GM13977 (cell line): ENCODE data around the gene RGS8.

ENCODE experiments used
- DNase-seq: peaks from one replicate; pipeline ENCODE4 v3.0.0; 2012; ENCODE audit warnings: low spot score
- CTCF ChIP-seq: IDR thresholded peaks from 2 replicates; pipeline ENCODE4 v1.5.1; 2012; ENCODE audit warnings: mild to moderate bottlenecking, control low read depth; ENCODE audit not compliant: insufficient read depth; ENCODE audit errors: extremely low read depth, missing control alignments
- in situ Hi-C: fragments of 300-500 bp; cut with MboI; formaldehyde crosslinking; loops from one replicate; pipeline ENCODE4 v1.12.0; 2022; ENCODE audit warnings: low sequenced_read_pairs, low pct_unique_long_range_greater_than_20kb, mixed read lengths, inconsistent platforms; ENCODE audit not compliant: unreplicated experiment

Gene RGS8

DNA sequence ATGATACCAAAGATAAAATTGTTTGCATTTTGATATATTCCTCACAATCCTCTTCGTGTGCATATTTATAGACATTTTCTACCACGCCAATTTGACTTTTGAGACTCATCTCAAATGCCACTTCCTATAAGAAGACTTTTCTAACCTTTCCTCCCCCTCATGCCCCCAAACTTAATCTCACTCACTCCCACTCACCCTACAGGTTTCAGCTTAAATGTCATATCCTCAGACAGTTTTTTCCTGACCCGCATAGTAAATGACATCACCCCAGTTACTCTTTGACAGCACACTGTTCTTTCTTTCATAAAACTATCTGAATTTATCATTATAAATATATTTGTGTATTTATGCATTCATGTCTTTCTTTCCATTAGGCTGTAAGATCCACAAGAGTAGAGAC, 29.6 kb upstream of the RGS8 start:
- in situ Hi-C loops, result no loop called here
- TF ChIP-seq CTCF, result no peak
- no peak for DNase-seq

DNA sequence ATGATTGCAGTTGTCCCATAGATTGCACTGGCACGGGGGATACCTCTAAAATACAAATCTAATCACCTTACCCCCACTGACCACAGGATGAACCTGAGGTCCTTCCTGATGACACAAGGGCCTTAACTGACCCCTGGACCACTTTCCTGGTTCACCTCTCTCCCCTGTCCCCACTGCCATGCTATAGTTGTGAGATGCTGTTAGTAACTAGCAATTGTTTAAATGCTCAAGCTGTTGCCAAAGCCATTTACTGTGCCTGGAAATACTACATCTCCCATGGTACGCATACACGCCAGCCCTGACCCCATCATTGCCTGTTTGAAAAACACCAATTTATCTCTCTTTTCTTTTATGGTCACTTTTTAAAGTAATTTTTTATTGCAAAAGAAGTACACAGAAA, 29.1 kb upstream of the RGS8 start:
- TF ChIP-seq CTCF, result no peak
- DNase-seq, result no peak
- in situ Hi-C loops, result no loop called here

DNA sequence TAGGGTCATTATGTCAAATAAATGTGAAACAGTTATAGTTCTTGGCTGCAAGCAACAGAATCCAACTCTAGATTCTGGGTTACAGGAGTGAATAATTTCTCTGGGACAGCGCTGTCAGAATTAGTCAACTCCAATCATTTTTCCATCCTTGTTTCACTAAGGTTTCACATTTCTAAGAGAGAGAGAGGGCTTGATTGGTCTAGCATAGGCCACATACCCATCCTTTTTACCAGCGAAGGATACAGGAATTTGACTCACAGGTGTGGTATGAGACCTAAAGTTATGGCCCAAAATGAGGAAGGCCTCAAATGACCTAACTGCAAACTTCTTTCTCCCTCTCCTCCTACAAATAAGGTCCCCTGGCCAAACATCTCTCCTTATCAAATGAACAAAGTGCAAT, 25.5 kb upstream of the RGS8 start:
- no peak for TF ChIP-seq CTCF
- in situ Hi-C loops, result no loop called here
- DNase-seq, result no peak

- DNase-seq, result no peak
- TF ChIP-seq CTCF, result no peak
- in situ Hi-C loops, result no loop called here
These were observed 24.9 kb upstream of the RGS8 start for GRCh38 chr1:182709225-182709764.

DNA sequence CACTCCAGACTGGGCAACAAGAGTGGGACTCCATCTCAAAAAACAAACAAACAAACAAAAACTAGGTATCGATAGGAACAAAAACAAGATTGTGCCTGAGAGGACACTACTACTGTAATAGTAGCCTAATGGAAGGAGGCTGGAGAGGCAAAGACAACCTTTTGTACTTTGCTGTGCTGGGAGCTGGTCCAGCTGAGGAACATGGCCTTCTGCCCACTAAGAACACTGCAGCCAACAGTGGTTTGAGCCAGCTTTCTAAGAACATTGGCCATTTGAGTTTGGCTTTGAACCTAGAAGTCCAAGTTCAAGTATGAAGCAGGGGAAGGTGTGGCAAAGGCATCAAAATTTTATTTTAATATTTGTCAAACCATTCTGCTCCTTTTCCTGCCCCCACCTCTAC, 22.7 kb upstream of the RGS8 start:
- TF ChIP-seq CTCF, result no peak
- no peak for DNase-seq
- in situ Hi-C loops, result no loop called here

DNA sequence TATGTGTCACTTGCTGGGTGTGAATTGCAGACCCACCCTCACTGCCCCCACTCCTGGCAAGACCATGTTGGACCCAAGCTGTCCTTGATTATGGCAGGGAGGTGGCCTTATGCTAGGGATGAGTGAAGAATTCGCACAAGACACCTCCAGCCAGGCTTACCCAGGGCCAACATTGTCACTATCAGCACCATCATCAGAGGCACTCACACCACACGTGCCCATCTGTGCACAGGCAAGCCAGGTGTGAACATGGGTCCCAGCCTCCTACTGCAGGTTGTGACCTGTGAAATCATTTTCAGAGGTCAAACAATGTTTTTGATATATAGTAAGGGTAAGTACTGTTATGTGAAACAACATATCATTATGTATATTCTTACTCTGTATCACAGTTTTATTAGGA, 20.3 kb upstream of the RGS8 start:
- in situ Hi-C loops, result no loop called here
- TF ChIP-seq CTCF, result no peak
- DNase-seq, result no peak

DNA sequence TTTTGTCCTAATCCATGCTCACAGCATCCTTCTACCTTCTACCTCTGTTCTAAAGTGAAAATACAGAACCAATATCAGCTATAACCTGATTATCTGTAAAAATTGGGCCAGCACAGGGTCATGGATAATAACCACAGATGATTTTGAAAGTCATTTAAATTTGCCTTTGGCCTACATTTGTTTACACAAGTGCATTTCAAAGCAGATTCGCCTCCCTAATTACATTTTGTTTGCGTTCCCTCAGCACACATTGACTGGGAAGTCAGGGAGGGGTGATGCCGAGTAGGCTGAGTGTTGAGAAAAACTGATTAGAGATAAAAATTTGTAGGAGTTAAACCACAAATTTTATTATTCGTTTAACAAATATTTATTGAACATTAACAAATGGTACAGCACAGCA, 19.2 kb upstream of the RGS8 start:
- in situ Hi-C loops, result no loop called here
- TF ChIP-seq CTCF, result no peak
- no peak for DNase-seq
